ENCODE results near the gene MAGI2. TPM values are rescaled to one million over a fixed set of nuclear protein-coding genes. Genes with fewer than 3 reads are reported as not detected.

Gene MAGI2
- total RNA-seq, 1 donor from 2014 or later: 5.4 TPM

DNA sequence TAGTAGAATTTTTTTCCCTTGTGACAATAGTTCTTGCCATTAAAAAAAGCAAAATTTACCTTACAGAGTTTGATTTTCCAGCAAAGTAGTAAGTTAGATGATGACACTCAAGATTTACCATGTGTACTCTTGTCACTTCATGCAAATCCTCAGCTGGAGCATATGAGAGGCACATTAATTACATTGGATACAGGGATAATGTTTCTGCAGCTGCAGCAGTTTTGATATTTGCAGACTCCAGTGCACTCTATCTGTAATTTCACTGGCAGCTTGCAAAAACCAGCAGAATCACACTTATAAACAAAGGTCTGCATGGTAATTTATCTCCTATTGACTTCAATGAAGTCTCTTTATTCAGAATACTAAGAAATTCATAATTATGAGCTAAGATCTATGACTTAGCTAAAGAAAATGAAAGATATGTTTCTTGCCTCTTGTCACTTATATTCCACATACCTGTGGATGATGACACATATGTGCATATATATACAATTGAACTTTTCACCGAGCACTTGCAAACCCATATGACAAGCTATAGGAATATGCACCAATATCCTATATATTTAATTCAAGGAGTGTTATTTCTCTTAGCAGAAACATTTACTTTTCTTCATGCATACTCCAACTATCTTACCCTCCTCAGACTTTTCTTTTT lies 1124.3 kb downstream of the MAGI2 start:
- H3K9ac ChIP-seq (ENCODE audit: low read length): no peak overlapping the region
- no peaks in the 10 kb centered on the region for H3K9me3 ChIP-seq (ENCODE audit: insufficient read depth, low read depth, low read length)

GRCh38 chr7:78327718-78328117 lies 1125.7 kb downstream of the MAGI2 start:
- TF ChIP-seq EZH2 (IDR thresholded peaks at IDR 0.05; ENCODE audit: insufficient read depth, low read length): no peak
- TF ChIP-seq, protein P1, sequence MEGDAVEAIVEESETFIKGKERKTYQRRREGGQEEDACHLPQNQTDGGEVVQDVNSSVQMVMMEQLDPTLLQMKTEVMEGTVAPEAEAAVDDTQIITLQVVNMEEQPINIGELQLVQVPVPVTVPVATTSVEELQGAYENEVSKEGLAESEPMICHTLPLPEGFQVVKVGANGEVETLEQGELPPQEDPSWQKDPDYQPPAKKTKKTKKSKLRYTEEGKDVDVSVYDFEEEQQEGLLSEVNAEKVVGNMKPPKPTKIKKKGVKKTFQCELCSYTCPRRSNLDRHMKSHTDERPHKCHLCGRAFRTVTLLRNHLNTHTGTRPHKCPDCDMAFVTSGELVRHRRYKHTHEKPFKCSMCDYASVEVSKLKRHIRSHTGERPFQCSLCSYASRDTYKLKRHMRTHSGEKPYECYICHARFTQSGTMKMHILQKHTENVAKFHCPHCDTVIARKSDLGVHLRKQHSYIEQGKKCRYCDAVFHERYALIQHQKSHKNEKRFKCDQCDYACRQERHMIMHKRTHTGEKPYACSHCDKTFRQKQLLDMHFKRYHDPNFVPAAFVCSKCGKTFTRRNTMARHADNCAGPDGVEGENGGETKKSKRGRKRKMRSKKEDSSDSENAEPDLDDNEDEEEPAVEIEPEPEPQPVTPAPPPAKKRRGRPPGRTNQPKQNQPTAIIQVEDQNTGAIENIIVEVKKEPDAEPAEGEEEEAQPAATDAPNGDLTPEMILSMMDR (IDR thresholded peaks at IDR 0.05; ENCODE audit: insufficient read depth, low read depth, low read length): no peak
- Histone ChIP-seq H3K9ac (ENCODE audit: low read length) (no peak overlapping the region), H3K79me2 (ENCODE audit: insufficient read depth, low read length) (no peaks in the 10 kb centered on the region), H3K36me3 (ENCODE audit: insufficient read depth, low read length) (no peaks in the 10 kb centered on the region), H3K9me3 (ENCODE audit: insufficient read depth, low read depth, low read length) (no peaks in the 10 kb centered on the region), H3K4me2 (ENCODE audit: low read length) (no peak overlapping the region), H3K4me1 (ENCODE audit: insufficient read depth, low read length) (peaks cover 13% of the 10 kb centered on the region), H3K27me3 (ENCODE audit: insufficient read depth, low read length) (no peaks in the 10 kb centered on the region), H3K27ac (ENCODE audit: low read depth, low read length) (no peak overlapping the region), H4K20me1 (ENCODE audit: insufficient read depth, low read length) (no peaks in the 10 kb centered on the region), H3K4me3 (ENCODE audit: insufficient read depth, low read depth, low read length) (no peak overlapping the region), H2AFZ (ENCODE audit: low read depth, low read length) (no peak overlapping the region)
- Mint-ChIP-seq H3K27me3 (ENCODE audit: low read depth, unreplicated experiment) (no peaks in the 10 kb centered on the region), H3K9me3 (ENCODE audit: unreplicated experiment) (no peaks in the 10 kb centered on the region), H3K36me3 (ENCODE audit: low read depth, unreplicated experiment) (no peaks in the 10 kb centered on the region), H3K4me3 (ENCODE audit: unreplicated experiment) (no peak overlapping the region), H3K4me1 (ENCODE audit: low read depth, unreplicated experiment) (peaks cover 4% of the 10 kb centered on the region), H3K27ac (ENCODE audit: unreplicated experiment) (no peak overlapping the region)
- FAIRE-seq (no peak), DNase-seq (ENCODE audit: low read depth) (no peak)

More for the DNA sequence above, 1124.3 kb downstream of the MAGI2 start:
- no peaks in the 10 kb centered on the region for H3K27me3 Mint-ChIP-seq (ENCODE audit: low read depth, unreplicated experiment)
- H3K4me1 Mint-ChIP-seq (ENCODE audit: low read depth, unreplicated experiment): peaks cover 4% of the 10 kb centered on the region
- no peak overlapping the region for H3K27ac ChIP-seq (ENCODE audit: low read depth, low read length)
- DNase-seq (ENCODE audit: low read depth): no peak
- H3K4me3 Mint-ChIP-seq (ENCODE audit: unreplicated experiment): no peak overlapping the region
- H3K36me3 ChIP-seq (ENCODE audit: insufficient read depth, low read length): no peaks in the 10 kb centered on the region
- no peak overlapping the region for H2AFZ ChIP-seq (ENCODE audit: low read depth, low read length)
- no peak for FAIRE-seq
- H3K9me3 Mint-ChIP-seq (ENCODE audit: unreplicated experiment): no peaks in the 10 kb centered on the region
- TF ChIP-seq EZH2 (IDR thresholded peaks at IDR 0.05; ENCODE audit: insufficient read depth, low read length): no peak
- TF ChIP-seq, protein P1 (IDR thresholded peaks at IDR 0.05; ENCODE audit: insufficient read depth, low read depth, low read length): no peak
- no peak overlapping the region for H3K4me3 ChIP-seq (ENCODE audit: insufficient read depth, low read depth, low read length)
- H3K27me3 ChIP-seq (ENCODE audit: insufficient read depth, low read length): no peaks in the 10 kb centered on the region
- peaks cover 13% of the 10 kb centered on the region for H3K4me1 ChIP-seq (ENCODE audit: insufficient read depth, low read length)
- no peak overlapping the region for H3K4me2 ChIP-seq (ENCODE audit: low read length)
- H3K36me3 Mint-ChIP-seq (ENCODE audit: low read depth, unreplicated experiment): no peaks in the 10 kb centered on the region
- H3K27ac Mint-ChIP-seq (ENCODE audit: unreplicated experiment): no peak overlapping the region
- no peaks in the 10 kb centered on the region for H3K79me2 ChIP-seq (ENCODE audit: insufficient read depth, low read length)
- no peaks in the 10 kb centered on the region for H4K20me1 ChIP-seq (ENCODE audit: insufficient read depth, low read length)

GRCh38 chr7:78326876-78327275 lies 1126.6 kb downstream of the MAGI2 start:
- H3K27me3 ChIP-seq (ENCODE audit: insufficient read depth, low read length): no peaks in the 10 kb centered on the region
- no peak overlapping the region for H3K27ac ChIP-seq (ENCODE audit: low read depth, low read length)
- no peak overlapping the region for H2AFZ ChIP-seq (ENCODE audit: low read depth, low read length)
- DNase-seq (ENCODE audit: low read depth) (peak; percentile 33), FAIRE-seq (no peak)
- Mint-ChIP-seq H3K9me3 (ENCODE audit: unreplicated experiment) (no peaks in the 10 kb centered on the region), H3K4me1 (ENCODE audit: low read depth, unreplicated experiment) (peaks cover 4% of the 10 kb centered on the region), H3K27me3 (ENCODE audit: low read depth, unreplicated experiment) (no peaks in the 10 kb centered on the region), H3K4me3 (ENCODE audit: unreplicated experiment) (no peak overlapping the region), H3K27ac (ENCODE audit: unreplicated experiment) (no peak overlapping the region), H3K36me3 (ENCODE audit: low read depth, unreplicated experiment) (no peaks in the 10 kb centered on the region)
- H3K79me2 ChIP-seq (ENCODE audit: insufficient read depth, low read length): no peaks in the 10 kb centered on the region
- no peaks in the 10 kb centered on the region for H4K20me1 ChIP-seq (ENCODE audit: insufficient read depth, low read length)
- H3K4me1 ChIP-seq (ENCODE audit: insufficient read depth, low read length): peaks cover 13% of the 10 kb centered on the region
- H3K9me3 ChIP-seq (ENCODE audit: insufficient read depth, low read depth, low read length): no peaks in the 10 kb centered on the region
- no peak overlapping the region for H3K4me2 ChIP-seq (ENCODE audit: low read length)
- TF ChIP-seq, protein P1 (IDR thresholded peaks at IDR 0.05; ENCODE audit: insufficient read depth, low read depth, low read length): no peak
- TF ChIP-seq EZH2 (IDR thresholded peaks at IDR 0.05; ENCODE audit: insufficient read depth, low read length): no peak
- H3K36me3 ChIP-seq (ENCODE audit: insufficient read depth, low read length): no peaks in the 10 kb centered on the region
- H3K4me3 ChIP-seq (ENCODE audit: insufficient read depth, low read depth, low read length): no peak overlapping the region
- no peak overlapping the region for H3K9ac ChIP-seq (ENCODE audit: low read length)

Data from astrocyte (in vitro differentiated cells and primary cell).